CD4-positive, alpha-beta T cell treated with Interferon alpha-2 for 1 hour (primary cell): ENCODE results near the gene PLEKHJ1.

Experiments used
- DNase-seq, 2 donors: peaks; one replicate each; pipeline ENCODE4 v3.0.0-alpha.2; 2020 to 2022

The PLEKHJ1 gene

GRCh38 chr19:2195361-2195760, 40.8 kb downstream of the PLEKHJ1 start:
- DNase-seq: no peak

- no peak for DNase-seq
These were observed 41.5 kb downstream of the PLEKHJ1 start for GRCh38 chr19:2194513-2195078.

GRCh38 chr19:2193807-2194206, 42.3 kb downstream of the PLEKHJ1 start:
- DNase-seq: no peak

- DNase-seq: no peak
These were observed 43.3 kb downstream of the PLEKHJ1 start for GRCh38 chr19:2192862-2193261.

GRCh38 chr19:2191456-2192310, 44.4 kb downstream of the PLEKHJ1 start:
- no peak for DNase-seq

- no peak for DNase-seq
These were observed 45.2 kb downstream of the PLEKHJ1 start for GRCh38 chr19:2190848-2191455.

- no peak for DNase-seq
These were observed 46.2 kb downstream of the PLEKHJ1 start for GRCh38 chr19:2189880-2190279.

- DNase-seq: no peak
These were observed 47.3 kb downstream of the PLEKHJ1 start for GRCh38 chr19:2188708-2189385.

- no peak for DNase-seq
These were observed 49.0 kb downstream of the PLEKHJ1 start for GRCh38 chr19:2187159-2187558.

- DNase-seq: no peak
These were observed 49.9 kb downstream of the PLEKHJ1 start for GRCh38 chr19:2186071-2186846.

GRCh38 chr19:2185734-2186070, 50.4 kb downstream of the PLEKHJ1 start:
- DNase-seq: no peak

- DNase-seq: no peak
These were observed 51.6 kb downstream of the PLEKHJ1 start for GRCh38 chr19:2184422-2184975.
